ENCODE data around the gene FAT4.

DNA sequence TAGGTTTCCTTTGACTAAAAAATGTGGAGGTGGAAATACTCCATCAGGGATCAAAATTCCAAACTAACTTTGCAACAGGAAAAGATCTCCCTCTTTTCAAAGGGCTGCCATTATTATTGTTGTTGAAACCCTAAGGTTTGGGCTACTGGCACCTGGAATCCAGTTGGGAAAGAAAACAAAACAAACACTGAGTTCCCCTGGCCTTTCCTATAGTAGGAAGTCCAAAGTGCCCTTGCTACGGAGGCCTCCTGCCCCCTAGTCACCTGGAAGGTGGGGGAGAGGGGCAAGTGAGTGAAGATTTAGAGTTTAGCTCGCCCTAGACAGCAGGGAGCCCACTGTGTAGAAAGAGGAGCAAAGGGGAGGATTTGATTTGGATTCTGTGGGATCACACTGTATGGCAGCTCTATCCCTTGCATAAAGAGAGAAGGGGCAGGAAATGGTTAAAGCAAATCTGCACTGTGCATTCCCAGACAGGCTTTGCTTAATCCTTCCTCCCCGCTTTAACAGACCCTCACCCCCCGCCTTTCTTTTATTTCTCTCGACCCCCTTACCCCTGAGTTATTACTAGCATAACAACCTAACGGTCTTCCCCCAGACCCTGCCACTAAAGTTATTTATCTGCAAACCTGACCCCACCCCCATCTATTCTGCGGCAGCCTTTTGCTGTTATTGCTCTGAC lies 627 bp upstream of the FAT4 start:
- TF ChIP-seq, protein P1, sequence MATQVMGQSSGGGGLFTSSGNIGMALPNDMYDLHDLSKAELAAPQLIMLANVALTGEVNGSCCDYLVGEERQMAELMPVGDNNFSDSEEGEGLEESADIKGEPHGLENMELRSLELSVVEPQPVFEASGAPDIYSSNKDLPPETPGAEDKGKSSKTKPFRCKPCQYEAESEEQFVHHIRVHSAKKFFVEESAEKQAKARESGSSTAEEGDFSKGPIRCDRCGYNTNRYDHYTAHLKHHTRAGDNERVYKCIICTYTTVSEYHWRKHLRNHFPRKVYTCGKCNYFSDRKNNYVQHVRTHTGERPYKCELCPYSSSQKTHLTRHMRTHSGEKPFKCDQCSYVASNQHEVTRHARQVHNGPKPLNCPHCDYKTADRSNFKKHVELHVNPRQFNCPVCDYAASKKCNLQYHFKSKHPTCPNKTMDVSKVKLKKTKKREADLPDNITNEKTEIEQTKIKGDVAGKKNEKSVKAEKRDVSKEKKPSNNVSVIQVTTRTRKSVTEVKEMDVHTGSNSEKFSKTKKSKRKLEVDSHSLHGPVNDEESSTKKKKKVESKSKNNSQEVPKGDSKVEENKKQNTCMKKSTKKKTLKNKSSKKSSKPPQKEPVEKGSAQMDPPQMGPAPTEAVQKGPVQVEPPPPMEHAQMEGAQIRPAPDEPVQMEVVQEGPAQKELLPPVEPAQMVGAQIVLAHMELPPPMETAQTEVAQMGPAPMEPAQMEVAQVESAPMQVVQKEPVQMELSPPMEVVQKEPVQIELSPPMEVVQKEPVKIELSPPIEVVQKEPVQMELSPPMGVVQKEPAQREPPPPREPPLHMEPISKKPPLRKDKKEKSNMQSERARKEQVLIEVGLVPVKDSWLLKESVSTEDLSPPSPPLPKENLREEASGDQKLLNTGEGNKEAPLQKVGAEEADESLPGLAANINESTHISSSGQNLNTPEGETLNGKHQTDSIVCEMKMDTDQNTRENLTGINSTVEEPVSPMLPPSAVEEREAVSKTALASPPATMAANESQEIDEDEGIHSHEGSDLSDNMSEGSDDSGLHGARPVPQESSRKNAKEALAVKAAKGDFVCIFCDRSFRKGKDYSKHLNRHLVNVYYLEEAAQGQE (IDR thresholded peaks at IDR 0.05; ENCODE audit: borderline replicate concordance), result no peak
- TF ChIP-seq EP300 (conservative IDR thresholded peaks at IDR 0.05; ENCODE audit: poor library complexity, severe bottlenecking) (no peak), EZH2 (IDR thresholded peaks at IDR 0.05; ENCODE audit: borderline replicate concordance, insufficient read depth, low read length, poor library complexity, severe bottlenecking) (no peak), TAF1 (IDR thresholded peaks at IDR 0.05; ENCODE audit: low read depth) (peak; percentile 28), RAD21 (conservative IDR thresholded peaks at IDR 0.05) (no peak), POLR2AphosphoS5 (IDR thresholded peaks at IDR 0.05) (no peak), MXI1 (conservative IDR thresholded peaks at IDR 0.05; ENCODE audit: poor library complexity, severe bottlenecking) (no peak), SMC3 (conservative IDR thresholded peaks at IDR 0.05; ENCODE audit: poor library complexity) (no peak)
- TF ChIP-seq, protein P2, sequence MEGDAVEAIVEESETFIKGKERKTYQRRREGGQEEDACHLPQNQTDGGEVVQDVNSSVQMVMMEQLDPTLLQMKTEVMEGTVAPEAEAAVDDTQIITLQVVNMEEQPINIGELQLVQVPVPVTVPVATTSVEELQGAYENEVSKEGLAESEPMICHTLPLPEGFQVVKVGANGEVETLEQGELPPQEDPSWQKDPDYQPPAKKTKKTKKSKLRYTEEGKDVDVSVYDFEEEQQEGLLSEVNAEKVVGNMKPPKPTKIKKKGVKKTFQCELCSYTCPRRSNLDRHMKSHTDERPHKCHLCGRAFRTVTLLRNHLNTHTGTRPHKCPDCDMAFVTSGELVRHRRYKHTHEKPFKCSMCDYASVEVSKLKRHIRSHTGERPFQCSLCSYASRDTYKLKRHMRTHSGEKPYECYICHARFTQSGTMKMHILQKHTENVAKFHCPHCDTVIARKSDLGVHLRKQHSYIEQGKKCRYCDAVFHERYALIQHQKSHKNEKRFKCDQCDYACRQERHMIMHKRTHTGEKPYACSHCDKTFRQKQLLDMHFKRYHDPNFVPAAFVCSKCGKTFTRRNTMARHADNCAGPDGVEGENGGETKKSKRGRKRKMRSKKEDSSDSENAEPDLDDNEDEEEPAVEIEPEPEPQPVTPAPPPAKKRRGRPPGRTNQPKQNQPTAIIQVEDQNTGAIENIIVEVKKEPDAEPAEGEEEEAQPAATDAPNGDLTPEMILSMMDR (IDR thresholded peaks at IDR 0.05; ENCODE audit: poor library complexity, severe bottlenecking), result no peak
